Measurements from ENCODE around the gene APOA4.

DNA sequence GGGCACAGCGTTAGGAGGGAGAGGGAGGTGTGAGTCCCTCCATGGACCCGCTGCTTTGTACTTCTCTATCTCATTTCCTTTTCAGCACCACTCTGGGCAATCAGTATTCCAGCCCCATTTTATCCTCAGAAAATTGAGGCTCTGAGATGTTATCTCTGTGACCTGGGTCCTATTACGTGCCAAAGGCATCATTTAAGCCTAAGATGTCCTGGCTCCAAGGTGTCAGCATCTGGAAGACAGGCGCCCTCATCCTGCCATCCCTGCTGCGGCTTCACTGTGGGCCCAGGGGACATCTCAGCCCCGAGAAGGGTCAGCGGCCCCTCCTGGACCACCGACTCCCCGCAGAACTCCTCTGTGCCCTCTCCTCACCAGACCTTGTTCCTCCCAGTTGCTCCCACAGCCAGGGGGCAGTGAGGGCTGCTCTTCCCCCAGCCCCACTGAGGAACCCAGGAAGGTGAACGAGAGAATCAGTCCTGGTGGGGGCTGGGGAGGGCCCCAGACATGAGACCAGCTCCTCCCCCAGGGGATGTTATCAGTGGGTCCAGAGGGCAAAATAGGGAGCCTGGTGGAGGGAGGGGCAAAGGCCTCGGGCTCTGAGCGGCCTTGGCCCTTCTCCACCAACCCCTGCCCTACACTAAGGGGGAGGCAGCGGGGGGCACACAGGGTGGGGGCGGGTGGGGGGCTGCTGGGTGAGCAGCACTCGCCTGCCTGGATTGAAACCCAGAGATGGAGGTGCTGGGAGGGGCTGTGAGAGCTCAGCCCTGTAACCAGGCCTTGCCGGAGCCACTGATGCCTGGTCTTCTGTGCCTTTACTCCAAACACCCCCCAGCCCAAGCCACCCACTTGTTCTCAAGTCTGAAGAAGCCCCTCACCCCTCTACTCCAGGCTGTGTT lies 5.8 kb upstream of the APOA4 start:
- TF ChIP-seq, protein P1, sequence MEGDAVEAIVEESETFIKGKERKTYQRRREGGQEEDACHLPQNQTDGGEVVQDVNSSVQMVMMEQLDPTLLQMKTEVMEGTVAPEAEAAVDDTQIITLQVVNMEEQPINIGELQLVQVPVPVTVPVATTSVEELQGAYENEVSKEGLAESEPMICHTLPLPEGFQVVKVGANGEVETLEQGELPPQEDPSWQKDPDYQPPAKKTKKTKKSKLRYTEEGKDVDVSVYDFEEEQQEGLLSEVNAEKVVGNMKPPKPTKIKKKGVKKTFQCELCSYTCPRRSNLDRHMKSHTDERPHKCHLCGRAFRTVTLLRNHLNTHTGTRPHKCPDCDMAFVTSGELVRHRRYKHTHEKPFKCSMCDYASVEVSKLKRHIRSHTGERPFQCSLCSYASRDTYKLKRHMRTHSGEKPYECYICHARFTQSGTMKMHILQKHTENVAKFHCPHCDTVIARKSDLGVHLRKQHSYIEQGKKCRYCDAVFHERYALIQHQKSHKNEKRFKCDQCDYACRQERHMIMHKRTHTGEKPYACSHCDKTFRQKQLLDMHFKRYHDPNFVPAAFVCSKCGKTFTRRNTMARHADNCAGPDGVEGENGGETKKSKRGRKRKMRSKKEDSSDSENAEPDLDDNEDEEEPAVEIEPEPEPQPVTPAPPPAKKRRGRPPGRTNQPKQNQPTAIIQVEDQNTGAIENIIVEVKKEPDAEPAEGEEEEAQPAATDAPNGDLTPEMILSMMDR (IDR thresholded peaks at IDR 0.05 in 4 of 5, conservative IDR thresholded peaks at IDR 0.05 in 1 of 5) = no peak
- TF ChIP-seq POLR2A (IDR thresholded peaks at IDR 0.05) = no peak
